Stimulated activated CD8-positive, alpha-beta memory T cell treated with anti-CD3 and anti-CD28 coated beads, Interleukin-4, amount 100 ng/mL, for 24 hours (primary cell): ENCODE results near the gene ARL5C.

Experiments used
- DNase-seq: peaks from one replicate; pipeline ENCODE4 v3.0.0-alpha.2; 2020; ENCODE audit warnings: low read depth

Gene ARL5C

GRCh38 chr17:39107973-39108372, 58.0 kb downstream of the ARL5C start:
- DNase-seq = no peak

- DNase-seq = no peak
Measured at GRCh38 chr17:39107155-39107554, 58.8 kb downstream of the ARL5C start.
